Measurements from ENCODE around the gene HIC2. TPM values are rescaled to one million over a fixed set of nuclear protein-coding genes. Genes with fewer than 3 reads are reported as not detected.
"Not testable (repeated sequence)": the region's sequence is repeated elsewhere in the genome, so short reads cannot be mapped to it uniquely, and the experiment has no call there.

HIC2 gene
- total RNA-seq, 1 experiment from 2014 or later, result 6.7 TPM

- H3K4me3 ChIP-seq (replicated peaks in 1 of 2; ENCODE audit: low read depth in 1 of 2, low read length in 2 of 2); RAD21 ChIA-PET (ENCODE audit: low non-redundant PET in 1 of 2, low total read pairs in 2 of 2, uncharacterized antibody in 2 of 2, unreplicated experiment in 2 of 2); intact Hi-C loops (cut with micrococcal nuclease); H3K27me3 ChIP-seq (ENCODE audit: insufficient read depth, low read length); H3K9me3 ChIP-seq (ENCODE audit: control insufficient read depth in 1 of 2, insufficient read depth in 1 of 2, low read depth in 1 of 2, low read length in 2 of 2); H3K4me1 ChIP-seq (ENCODE audit: control insufficient read depth in 1 of 2, insufficient read depth in 2 of 2, low read length in 2 of 2); ATAC-seq; H2AFZ ChIP-seq (ENCODE audit: low read depth, low read length, poor library complexity, severe bottlenecking); DNase-seq (ENCODE audit: low read depth, low spot score); H3K4me2 ChIP-seq (ENCODE audit: low read length); BruUV-seq (replicated peaks); H3K27ac ChIP-seq (ENCODE audit: low read depth, low read length); H3K79me2 ChIP-seq (ENCODE audit: insufficient read depth, low read length); H3K9me2 ChIP-seq (ENCODE audit: insufficient read depth); H3K36me3 ChIP-seq (ENCODE audit: control insufficient read depth in 1 of 2, insufficient read depth in 2 of 2, low read length in 2 of 2); CTCF ChIA-PET; H4K20me1 ChIP-seq (ENCODE audit: insufficient read depth); H3K9ac ChIP-seq (ENCODE audit: low read length); POLR2A ChIA-PET: not testable (repeated sequence)
Observed at GRCh38 chr22:21420180-21420763, 3.1 kb downstream of the HIC2 start.

GRCh38 chr22:21424084-21424709 is 7.0 kb downstream of the HIC2 start:
- H3K9me3 ChIP-seq (ENCODE audit: control insufficient read depth in 1 of 2, insufficient read depth in 1 of 2, low read depth in 1 of 2, low read length in 2 of 2); H3K4me3 ChIP-seq (replicated peaks in 1 of 2; ENCODE audit: low read depth in 1 of 2, low read length in 2 of 2); CTCF ChIA-PET; RAD21 ChIA-PET (ENCODE audit: low non-redundant PET in 1 of 2, low total read pairs in 2 of 2, uncharacterized antibody in 2 of 2, unreplicated experiment in 2 of 2); POLR2A ChIA-PET; BruUV-seq (replicated peaks); H3K36me3 ChIP-seq (ENCODE audit: control insufficient read depth in 1 of 2, insufficient read depth in 2 of 2, low read length in 2 of 2); H3K79me2 ChIP-seq (ENCODE audit: insufficient read depth, low read length); intact Hi-C loops (cut with micrococcal nuclease); H3K4me2 ChIP-seq (ENCODE audit: low read length); H4K20me1 ChIP-seq (ENCODE audit: insufficient read depth); ATAC-seq; H3K27me3 ChIP-seq (ENCODE audit: insufficient read depth, low read length); DNase-seq (ENCODE audit: low read depth, low spot score); H3K4me1 ChIP-seq (ENCODE audit: control insufficient read depth in 1 of 2, insufficient read depth in 2 of 2, low read length in 2 of 2); H3K27ac ChIP-seq (ENCODE audit: low read depth, low read length); H2AFZ ChIP-seq (ENCODE audit: low read depth, low read length, poor library complexity, severe bottlenecking); H3K9ac ChIP-seq (ENCODE audit: low read length); H3K9me2 ChIP-seq (ENCODE audit: insufficient read depth): not testable (repeated sequence)

- H3K27ac ChIP-seq (ENCODE audit: low read depth, low read length); H3K9me2 ChIP-seq (ENCODE audit: insufficient read depth); H2AFZ ChIP-seq (ENCODE audit: low read depth, low read length, poor library complexity, severe bottlenecking); H3K4me1 ChIP-seq (ENCODE audit: control insufficient read depth in 1 of 2, insufficient read depth in 2 of 2, low read length in 2 of 2); ATAC-seq; BruUV-seq (replicated peaks); POLR2A ChIA-PET; RAD21 ChIA-PET (ENCODE audit: low non-redundant PET in 1 of 2, low total read pairs in 2 of 2, uncharacterized antibody in 2 of 2, unreplicated experiment in 2 of 2); H3K9me3 ChIP-seq (ENCODE audit: control insufficient read depth in 1 of 2, insufficient read depth in 1 of 2, low read depth in 1 of 2, low read length in 2 of 2); intact Hi-C loops (cut with micrococcal nuclease); H3K79me2 ChIP-seq (ENCODE audit: insufficient read depth, low read length); H3K36me3 ChIP-seq (ENCODE audit: control insufficient read depth in 1 of 2, insufficient read depth in 2 of 2, low read length in 2 of 2); H3K27me3 ChIP-seq (ENCODE audit: insufficient read depth, low read length); CTCF ChIA-PET; H3K4me3 ChIP-seq (replicated peaks in 1 of 2; ENCODE audit: low read depth in 1 of 2, low read length in 2 of 2); DNase-seq (ENCODE audit: low read depth, low spot score); H4K20me1 ChIP-seq (ENCODE audit: insufficient read depth); H3K9ac ChIP-seq (ENCODE audit: low read length); H3K4me2 ChIP-seq (ENCODE audit: low read length): not testable (repeated sequence)
Observed at GRCh38 chr22:21434378-21435233, 17.4 kb downstream of the HIC2 start.

- H3K4me1 ChIP-seq (ENCODE audit: control insufficient read depth in 1 of 2, insufficient read depth in 2 of 2, low read length in 2 of 2); H3K9me2 ChIP-seq (ENCODE audit: insufficient read depth); CTCF ChIA-PET; H3K79me2 ChIP-seq (ENCODE audit: insufficient read depth, low read length); H3K9me3 ChIP-seq (ENCODE audit: control insufficient read depth in 1 of 2, insufficient read depth in 1 of 2, low read depth in 1 of 2, low read length in 2 of 2); H3K4me3 ChIP-seq (replicated peaks in 1 of 2; ENCODE audit: low read depth in 1 of 2, low read length in 2 of 2); BruUV-seq (replicated peaks); H3K9ac ChIP-seq (ENCODE audit: low read length); intact Hi-C loops (cut with micrococcal nuclease); H3K36me3 ChIP-seq (ENCODE audit: control insufficient read depth in 1 of 2, insufficient read depth in 2 of 2, low read length in 2 of 2); DNase-seq (ENCODE audit: low read depth, low spot score); H3K27me3 ChIP-seq (ENCODE audit: insufficient read depth, low read length); H2AFZ ChIP-seq (ENCODE audit: low read depth, low read length, poor library complexity, severe bottlenecking); POLR2A ChIA-PET; H4K20me1 ChIP-seq (ENCODE audit: insufficient read depth); RAD21 ChIA-PET (ENCODE audit: low non-redundant PET in 1 of 2, low total read pairs in 2 of 2, uncharacterized antibody in 2 of 2, unreplicated experiment in 2 of 2): not testable (repeated sequence)
- peak overlapping the region; percentile 57; the same call in 1 of the 2 replicates for H3K27ac ChIP-seq (ENCODE audit: low read depth, low read length)
- peak; percentile 87 for ATAC-seq
- peak overlapping the region; percentile 51 for H3K4me2 ChIP-seq (ENCODE audit: low read length)
Observed at GRCh38 chr22:21435998-21436810, 19.0 kb downstream of the HIC2 start.

Measured in HCT116 (cell line).